GM12864 (cell line): ENCODE measurements around the gene FRMD8.

ENCODE experiments used
- DNase-seq: peaks from one replicate; pipeline ENCODE4 v3.0.0-alpha.2; 2011; ENCODE audit warnings: low read depth
- H3K4me3 ChIP-seq: 2 replicates; pipeline ENCODE4 v1.5.1; 2011; ENCODE audit warnings: mild to moderate bottlenecking, low read depth, low read length, control low read depth
- TF ChIP-seq, protein P1 (sequence below): IDR thresholded peaks from 2 replicates; pipeline ENCODE4 v1.5.1; 2011; ENCODE audit warnings: low read depth, mild to moderate bottlenecking, moderate library complexity, low read length, control low read depth, inconsistent platforms; ENCODE audit errors: missing control alignments

Gene FRMD8

DNA sequence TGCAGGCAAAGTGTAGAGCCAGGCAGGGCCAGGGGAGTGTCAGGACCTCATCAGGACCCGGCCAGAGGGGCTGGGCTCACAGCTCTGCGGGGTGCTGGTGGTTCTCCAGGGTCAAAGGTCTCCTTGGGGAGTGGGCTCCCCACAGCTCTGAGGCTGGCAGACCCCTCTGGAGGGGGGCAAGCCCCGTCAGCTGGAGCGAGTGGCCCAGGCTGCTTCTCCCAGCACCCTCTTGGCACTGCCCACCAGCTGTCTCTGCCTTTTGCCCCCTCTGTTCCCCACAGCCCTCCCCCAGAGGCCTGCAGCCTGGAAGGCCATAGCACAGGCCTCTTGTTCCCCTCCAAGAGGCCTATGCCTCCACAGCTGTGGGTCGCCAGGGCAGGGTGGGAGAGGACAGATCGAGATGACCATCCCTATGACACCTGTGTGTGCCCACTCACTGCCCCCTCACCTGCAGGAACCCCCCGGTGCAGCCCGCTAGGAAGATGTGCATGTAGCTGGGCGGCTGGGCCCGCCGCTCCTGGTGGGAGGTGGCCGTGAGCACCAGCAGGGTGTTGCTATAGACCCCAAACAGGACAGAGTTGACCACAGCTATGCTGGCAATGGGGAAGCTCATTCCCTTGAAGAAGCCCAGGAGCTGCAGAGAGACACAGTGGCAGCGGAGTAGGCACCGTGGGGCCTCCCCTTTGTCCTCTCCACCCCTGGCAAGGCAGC, 7.4 kb upstream of the FRMD8 start:
- H3K4me3 ChIP-seq, result no peak overlapping the region
- TF ChIP-seq, protein P1, sequence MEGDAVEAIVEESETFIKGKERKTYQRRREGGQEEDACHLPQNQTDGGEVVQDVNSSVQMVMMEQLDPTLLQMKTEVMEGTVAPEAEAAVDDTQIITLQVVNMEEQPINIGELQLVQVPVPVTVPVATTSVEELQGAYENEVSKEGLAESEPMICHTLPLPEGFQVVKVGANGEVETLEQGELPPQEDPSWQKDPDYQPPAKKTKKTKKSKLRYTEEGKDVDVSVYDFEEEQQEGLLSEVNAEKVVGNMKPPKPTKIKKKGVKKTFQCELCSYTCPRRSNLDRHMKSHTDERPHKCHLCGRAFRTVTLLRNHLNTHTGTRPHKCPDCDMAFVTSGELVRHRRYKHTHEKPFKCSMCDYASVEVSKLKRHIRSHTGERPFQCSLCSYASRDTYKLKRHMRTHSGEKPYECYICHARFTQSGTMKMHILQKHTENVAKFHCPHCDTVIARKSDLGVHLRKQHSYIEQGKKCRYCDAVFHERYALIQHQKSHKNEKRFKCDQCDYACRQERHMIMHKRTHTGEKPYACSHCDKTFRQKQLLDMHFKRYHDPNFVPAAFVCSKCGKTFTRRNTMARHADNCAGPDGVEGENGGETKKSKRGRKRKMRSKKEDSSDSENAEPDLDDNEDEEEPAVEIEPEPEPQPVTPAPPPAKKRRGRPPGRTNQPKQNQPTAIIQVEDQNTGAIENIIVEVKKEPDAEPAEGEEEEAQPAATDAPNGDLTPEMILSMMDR, result no peak
- no peak for DNase-seq

DNA sequence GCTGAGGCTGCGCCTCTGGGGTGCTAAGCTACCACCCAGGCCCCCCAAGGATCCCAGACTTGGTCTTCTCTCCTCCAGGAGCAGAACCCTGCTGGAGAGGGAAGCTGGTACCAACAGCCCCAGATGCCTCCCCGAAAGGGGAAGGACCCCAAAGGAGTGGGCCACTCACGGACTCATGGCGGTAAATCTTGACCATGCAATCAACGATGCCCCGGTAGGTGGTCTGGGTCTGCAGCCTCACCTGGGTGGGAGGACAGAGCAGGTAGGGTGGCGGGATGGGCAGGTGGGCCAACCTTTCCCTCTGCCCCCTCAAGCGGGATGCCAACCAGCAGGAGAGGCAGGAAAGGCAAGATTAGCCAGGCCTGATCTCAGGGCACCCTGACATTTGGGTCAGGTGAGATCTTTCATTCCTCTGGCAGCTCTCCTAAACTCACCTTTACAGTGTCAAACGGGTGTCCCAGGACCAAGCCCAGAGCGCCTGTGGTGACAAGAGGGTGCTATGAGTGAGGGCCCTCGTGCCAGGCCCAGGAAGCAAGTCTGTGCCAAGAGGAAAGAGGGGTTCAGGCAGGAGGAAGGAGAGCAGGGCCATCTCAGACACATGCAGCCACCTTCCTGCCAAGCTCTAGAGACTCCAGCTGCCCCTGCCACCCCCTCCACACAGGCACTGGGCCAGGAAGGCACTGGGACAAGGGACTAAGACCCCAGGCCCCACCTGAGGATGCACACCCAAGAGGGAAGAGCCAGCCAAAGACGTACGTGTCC, 6.6 kb upstream of the FRMD8 start:
- DNase-seq, result no peak
- TF ChIP-seq, protein P1, result no peak
- no peak overlapping the region for H3K4me3 ChIP-seq

DNA sequence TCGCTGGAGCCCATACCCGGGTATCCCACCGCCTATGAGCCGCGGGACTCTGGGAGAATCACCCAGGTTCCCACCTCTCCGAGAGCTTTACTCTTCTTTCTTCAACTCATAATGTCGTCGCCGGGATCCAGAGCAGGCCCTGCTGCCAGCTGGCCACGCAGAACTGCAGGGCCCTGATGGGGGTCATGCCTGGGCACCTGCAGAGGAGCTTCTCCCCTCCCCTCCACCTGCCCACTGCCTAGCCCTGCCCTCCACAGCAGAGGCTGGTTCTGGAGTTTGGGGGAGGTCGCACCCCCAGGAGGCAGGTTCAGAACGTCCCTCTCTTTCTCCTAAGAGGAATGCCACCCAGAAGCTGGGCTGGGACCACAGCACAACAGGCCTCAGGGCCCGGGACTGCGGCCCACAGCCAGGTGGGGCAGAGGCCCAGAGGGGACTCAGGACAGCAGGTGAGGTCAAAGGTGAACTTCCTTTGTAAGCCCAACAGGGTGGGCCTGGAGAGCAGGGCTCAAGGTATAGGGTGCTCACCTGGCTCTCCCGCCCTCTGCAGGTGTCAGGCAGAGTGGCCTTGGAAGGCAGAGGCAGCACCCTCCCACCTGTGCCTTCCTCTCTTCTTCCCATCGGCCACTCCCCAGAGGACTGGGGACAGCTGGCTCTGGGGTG, 5.8 kb upstream of the FRMD8 start:
- TF ChIP-seq, protein P1, result peak; percentile 21
- DNase-seq, result no peak

DNA sequence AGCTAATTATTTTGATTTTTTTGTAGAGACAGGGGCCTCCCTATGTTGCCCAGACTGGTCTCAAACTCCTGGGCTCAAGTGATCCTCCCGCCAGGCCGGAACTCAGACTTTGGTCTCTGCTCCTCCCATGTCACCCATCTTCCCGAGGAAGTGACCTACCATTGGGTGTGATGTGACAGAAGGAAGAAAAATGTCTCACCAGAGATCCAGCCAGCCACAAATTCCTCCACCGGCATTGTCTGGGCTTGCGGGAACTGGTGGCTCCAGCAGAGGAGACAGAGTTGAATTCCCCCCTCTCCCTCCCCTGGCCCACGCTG, 4.8 kb upstream of the FRMD8 start:
- no peak for DNase-seq
- TF ChIP-seq, protein P1, result no peak
- peak overlapping the region; percentile 69 for H3K4me3 ChIP-seq

More for the DNA sequence above, 5.8 kb upstream of the FRMD8 start:
- H3K4me3 ChIP-seq, result no peak overlapping the region

DNA sequence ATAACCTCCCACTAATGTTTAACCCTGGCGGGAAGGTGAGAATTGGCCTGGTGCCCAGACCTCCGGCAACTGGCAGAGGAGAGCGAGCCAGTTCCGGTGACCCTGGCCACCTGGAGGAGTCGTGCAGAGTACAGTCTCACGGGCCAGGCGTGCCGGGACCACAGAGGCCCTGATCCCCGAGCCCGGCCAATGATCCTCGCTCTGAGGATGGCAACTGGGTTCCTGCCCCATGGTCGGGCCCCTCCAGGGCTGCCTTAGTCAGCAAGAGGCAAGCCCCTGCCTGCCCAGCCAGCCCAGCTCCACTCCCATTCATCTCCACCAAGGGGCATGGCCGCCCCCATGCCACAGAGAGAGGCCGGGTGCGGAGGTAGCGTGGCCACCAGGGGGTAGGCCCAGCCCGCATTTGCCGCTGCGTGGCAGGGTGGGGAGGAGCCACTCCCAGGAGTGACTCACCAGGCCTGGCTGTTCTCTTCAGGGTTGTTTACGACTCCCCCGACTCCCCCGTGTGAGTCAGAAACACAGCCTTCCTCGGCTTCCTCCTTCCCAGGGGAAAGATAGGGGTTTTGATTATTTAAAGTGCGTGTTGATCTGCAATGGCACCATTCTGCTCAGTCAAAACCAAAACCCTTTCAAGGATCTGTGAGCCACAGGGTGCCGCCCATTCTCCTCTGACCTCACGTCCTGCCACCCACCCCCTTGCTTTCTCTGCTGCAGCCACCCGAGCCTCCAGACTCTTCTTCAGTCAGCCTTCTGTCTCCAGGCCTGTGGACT, 4.2 kb upstream of the FRMD8 start, which contains the start of gene SLC25A45:
Gene SLC25A45, minus strand, starts transcription at position 614 of the 771 bp plus-strand sequence. CDS start 695 bp downstream, outside the sequence.
- peak within 1 kb of the TSS; percentile 69 for H3K4me3 ChIP-seq
- peak; percentile 72 for DNase-seq
- TF ChIP-seq, protein P1, result peak; percentile 75

DNA sequence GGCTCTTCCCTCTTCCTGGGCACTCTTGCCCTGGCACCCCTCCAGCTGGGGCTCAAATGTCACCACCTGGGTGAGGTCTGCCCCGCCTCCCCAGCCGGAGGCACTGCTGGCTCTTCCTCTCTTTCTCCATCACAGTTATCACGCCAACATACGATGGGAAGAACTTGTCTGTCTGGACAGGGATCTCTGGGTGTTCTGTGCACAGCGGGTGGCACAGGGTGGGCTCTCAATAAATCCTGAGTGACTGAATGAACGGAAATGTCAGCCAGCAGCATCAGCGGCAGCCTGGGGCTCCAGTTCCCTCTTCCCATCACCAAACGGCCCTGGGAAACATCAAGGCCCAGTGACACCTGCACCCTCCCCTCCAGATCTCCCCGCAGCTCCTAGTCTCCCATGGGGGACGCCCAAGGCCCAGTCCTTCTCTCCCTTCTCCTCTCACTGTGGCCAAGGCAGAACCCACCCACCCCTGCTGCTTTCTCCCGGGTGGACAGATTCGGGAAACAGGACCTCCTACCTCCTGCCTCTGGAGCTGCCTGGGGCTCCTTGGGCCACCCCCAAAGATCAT, 3.6 kb upstream of the FRMD8 start:
- peak overlapping the region; percentile 69 for H3K4me3 ChIP-seq
- TF ChIP-seq, protein P1, result no peak
- DNase-seq, result no peak
